Endometrial microvascular endothelial cells (primary cell): ENCODE results near the gene CTXN2. TPM values are rescaled to one million over a fixed set of nuclear protein-coding genes. Genes with fewer than 3 reads are reported as not detected.

Source experiments
- in situ Hi-C: cut with HindIII; loops from 2 replicates; pipeline ENCODE4 v1.10.0; 2017; ENCODE audit warnings: low sequenced_read_pairs, low pct_unique_long_range_greater_than_20kb; ENCODE audit errors: inconsistent ontology term
- total RNA-seq: library from RNA; depleted of rRNA; stranded (reverse); fragments of >200 nt; gene quantifications from one replicate; pipeline ENCODE4 v1.2.3, GENCODE V29; 2015; ENCODE audit errors: inconsistent ontology term

Gene CTXN2
- total RNA-seq: not detected

DNA sequence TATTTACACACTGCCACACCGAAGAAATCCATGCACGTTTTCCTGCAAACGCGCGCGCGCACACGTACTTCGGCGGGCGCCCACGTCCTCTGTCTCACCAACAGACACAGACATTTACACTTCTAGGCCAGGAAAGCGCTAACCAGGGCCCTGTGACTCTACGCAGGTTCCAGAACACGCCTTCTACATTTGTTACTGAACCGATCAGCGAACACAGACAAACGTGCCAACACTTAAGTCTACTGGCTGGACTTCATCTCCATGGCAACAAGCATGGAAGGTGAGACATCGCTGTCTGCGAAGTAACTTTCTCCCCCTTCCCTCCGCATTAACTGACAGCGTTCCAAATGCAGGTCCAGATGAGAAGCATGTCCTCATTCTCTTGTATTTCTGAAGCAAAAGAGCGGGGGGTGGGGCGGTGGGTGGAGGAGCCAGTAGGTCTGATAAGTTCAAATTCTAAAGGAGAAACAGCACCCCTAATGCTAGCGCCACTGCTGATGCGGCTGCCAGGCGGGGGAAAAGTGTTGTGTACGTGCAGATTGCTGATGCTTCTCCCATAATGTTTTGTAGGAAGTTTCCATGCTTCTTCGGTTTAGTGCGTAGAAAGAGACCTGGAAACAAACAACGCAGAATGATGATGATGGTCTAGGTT lies at the start of gene CTXN2:
TSS of gene CTXN2 (plus strand) at position 92 of the 652 bp plus-strand sequence. CDS start 9,636 bp downstream, outside the sequence.
- in situ Hi-C loops: no loop called here

DNA sequence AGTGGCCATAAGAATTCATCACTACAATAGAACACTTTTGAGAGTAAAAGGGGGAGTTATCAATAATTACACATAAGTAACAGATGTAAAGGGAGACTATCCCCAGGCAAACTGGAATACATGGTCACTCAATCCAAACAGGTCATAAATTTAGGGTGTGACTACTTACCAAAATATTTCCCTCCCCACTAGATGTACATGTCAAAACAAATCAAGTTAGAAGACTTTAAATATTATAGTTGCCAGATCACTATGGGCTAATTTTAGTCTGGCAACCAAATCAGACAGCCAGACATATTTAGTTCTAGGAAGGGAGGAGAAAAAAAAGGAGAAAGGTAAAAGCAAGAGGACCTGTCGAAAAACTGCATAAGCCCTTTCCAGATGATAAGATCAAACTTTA lies 47.6 kb upstream of the CTXN2 start:
- in situ Hi-C loops: no loop called here

- in situ Hi-C loops: no loop called here
Observed at GRCh38 chr15:48144889-48145288, 46.6 kb upstream of the CTXN2 start.

DNA sequence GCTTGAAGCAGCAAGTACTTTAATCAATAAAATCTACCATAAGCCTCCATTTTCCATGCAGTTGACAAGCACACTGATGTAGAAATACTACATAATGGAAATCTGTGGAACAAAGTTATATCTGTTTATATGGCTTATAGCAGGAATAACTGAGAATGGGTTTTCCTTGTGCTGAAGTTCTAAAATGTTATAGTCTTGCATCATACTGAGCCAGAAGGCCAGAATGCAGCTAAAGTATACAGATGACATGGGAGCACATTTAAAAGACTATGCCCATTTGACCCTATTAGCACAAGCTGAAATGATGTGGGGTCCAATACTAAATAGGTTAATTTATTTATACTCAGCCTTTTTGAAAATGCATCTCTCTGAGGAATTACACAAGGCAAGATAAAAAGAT lies 45.5 kb upstream of the CTXN2 start:
- in situ Hi-C loops: no loop called here

DNA sequence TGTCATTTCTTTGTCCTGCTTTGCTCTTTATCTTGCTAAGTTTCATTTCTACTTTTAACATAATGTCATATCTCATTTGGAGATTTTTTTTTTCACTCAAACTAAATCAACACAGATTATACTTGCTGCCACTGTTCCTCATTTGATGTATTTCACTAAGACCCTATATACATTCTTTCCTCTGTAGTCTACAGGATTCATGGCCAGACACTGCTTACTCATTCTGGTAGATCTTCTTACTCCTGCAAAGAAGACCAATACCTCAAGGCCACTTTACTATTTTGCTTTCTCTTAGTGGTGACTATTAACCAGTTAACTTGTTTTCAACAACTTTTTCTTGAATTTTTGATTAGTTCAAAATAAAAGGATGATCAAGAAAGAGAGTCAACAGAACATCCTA lies 44.1 kb upstream of the CTXN2 start:
- in situ Hi-C loops: no loop called here

DNA sequence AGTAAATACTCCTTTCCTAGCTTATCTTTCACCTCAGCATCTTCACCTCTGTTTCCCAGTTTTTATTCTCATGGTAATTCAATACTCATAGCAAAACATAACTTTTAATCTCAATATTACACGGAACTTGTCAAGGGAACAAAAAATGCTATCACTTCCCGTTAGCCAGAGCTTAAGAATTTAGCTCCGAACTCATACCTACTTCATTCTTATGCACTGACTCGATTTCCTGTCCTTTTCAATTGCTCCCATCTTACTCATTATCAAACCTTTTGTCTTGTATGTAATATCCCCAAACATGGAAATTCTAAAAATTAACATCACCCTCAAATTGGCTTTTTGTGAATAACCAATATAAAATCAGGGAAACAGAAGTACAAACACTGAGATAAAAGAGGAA lies 41.6 kb upstream of the CTXN2 start:
- in situ Hi-C loops: no loop called here

DNA sequence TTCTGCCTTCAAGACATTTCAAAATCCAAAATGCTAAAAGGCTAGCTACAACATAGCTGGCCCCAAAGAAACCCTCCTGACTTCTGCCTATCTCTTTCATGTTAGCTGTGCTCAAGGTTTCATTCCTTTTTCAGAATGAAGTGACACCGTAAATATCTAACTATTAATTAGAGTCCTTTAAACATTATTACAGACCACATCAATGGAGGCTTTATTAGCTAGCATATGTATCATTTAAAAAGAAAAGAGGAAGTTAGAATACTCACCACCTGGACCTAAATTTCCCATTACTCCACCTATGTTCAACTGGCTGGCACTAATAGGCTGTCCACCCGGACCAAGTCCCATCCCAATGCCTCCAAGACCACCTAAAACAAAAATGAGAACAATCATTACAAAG lies 37.9 kb upstream of the CTXN2 start:
- in situ Hi-C loops: no loop called here

GRCh38 chr15:48168616-48169015 lies 22.8 kb upstream of the CTXN2 start:
- in situ Hi-C loops: no loop called here

- in situ Hi-C loops: no loop called here
Observed at GRCh38 chr15:48170981-48171380, 20.5 kb upstream of the CTXN2 start.

DNA sequence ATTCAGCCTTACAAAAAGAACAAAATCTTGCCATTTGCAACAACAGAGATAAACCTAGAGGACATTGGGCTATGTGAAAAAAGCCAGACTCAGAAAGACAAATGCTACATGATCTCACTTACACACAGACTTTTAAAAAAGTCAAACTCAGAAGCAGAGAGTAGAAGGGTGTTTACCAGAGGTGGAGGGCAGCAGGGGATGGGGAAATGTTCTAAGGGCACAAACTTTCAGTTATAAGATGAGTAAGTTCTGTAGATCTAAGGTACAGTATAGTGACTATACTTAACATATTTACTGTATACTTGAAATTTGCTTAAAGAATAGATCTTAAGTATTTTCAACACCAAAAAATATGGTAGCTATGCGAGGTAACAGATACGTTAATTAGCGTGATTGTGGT lies 16.3 kb upstream of the CTXN2 start:
- in situ Hi-C loops: no loop called here

DNA sequence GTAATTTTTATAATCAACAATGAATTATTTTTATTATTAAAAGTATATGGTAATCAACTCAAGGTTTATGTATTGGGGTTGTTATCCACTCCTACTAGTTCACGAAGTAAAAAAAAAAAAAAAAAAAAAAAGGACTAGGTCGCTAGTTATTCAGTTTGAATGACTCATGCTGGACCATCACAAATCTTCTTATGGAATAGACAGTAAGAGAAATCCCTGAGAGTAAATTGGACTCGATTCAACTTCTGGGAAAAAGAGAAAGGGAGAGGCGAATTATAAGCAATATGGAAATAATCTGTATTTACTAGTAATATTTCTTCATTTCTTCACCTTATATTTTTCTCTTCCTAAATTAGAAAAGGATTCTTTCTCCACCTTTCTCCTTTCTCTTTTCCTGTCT lies 15.4 kb upstream of the CTXN2 start:
- in situ Hi-C loops: no loop called here

- in situ Hi-C loops: no loop called here
Observed at GRCh38 chr15:48176957-48177356, 14.5 kb upstream of the CTXN2 start.

GRCh38 chr15:48177383-48177765 lies 14.1 kb upstream of the CTXN2 start:
- in situ Hi-C loops: no loop called here

GRCh38 chr15:48177766-48178647 lies 13.5 kb upstream of the CTXN2 start, which contains the start of gene MYEF2:
MYEF2 (minus strand) TSS chr15:48178295; CDS start chr15:48178237, 58 bp downstream.
- in situ Hi-C loops: no loop called here

DNA sequence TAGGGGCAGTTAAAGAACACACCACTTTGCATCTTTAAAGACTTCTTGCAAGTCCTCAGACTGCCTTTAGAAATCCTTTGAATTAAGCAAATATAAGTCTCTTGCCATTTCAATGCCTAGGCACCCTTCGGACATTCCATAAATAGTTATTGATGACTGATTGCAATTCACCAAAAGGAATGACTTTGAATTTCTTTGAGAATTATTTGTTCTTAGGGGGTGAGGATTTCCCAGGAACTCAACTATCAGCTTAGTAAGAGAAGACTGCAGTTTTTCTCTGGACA lies 12.9 kb upstream of the CTXN2 start:
- in situ Hi-C loops: no loop called here

GRCh38 chr15:48182749-48183148 lies 8.7 kb upstream of the CTXN2 start:
- in situ Hi-C loops: no loop called here

GRCh38 chr15:48185529-48185928 lies 5.9 kb upstream of the CTXN2 start:
- in situ Hi-C loops: no loop called here

GRCh38 chr15:48186271-48186670 lies 5.2 kb upstream of the CTXN2 start:
- in situ Hi-C loops: no loop called here

GRCh38 chr15:48190932-48191573 lies 412 bp upstream of the CTXN2 start:
- in situ Hi-C loops: no loop called here

DNA sequence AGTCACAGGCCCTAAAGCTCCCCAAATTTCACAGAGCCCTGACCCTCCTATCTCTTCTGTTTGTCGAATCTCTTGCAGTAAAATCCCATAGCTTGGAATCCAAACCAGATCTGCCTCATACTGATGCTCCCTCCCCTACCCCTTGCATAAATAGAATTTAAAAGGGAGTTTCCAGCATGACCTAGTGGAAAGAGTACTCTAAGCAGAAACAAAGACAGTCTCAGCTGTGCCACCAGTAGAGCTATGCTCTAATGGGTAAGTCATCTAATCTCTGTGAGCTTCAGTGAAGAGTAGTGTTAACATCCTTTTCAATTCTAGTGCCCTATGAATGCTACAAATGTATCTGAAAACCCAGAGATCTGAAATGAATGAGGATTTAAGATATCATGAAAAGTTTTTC lies 10.6 kb downstream of the CTXN2 start:
- in situ Hi-C loops: no loop called here
